ENCODE measurements around the gene PLOD1.
"Not testable (repeated sequence)": the region's sequence is repeated elsewhere in the genome, so short reads cannot be mapped to it uniquely, and the experiment has no call there.

Gene PLOD1

GRCh38 chr1:12007204-12007603, 72.7 kb downstream of the PLOD1 start:
- H3K4me3 ChIP-seq (ENCODE audit: low read depth, low read length) = no peak overlapping the region
- no peak for DNase-seq (ENCODE audit: low read depth)
- TF ChIP-seq CTCF (IDR thresholded peaks at IDR 0.05; ENCODE audit: low read depth, low read length) = no peak
- no peak for TF ChIP-seq POLR2A (IDR thresholded peaks at IDR 0.05; ENCODE audit: extremely low read depth, insufficient read length)
- no peak for TF ChIP-seq MAX (IDR thresholded peaks at IDR 0.05; ENCODE audit: low read depth, low read length)
- no peak for TF ChIP-seq MYC (IDR thresholded peaks at IDR 0.05; ENCODE audit: low read depth, low read length)

GRCh38 chr1:12008355-12008754, 73.8 kb downstream of the PLOD1 start:
- not testable (repeated sequence) for H3K4me3 ChIP-seq (ENCODE audit: low read depth, low read length); DNase-seq (ENCODE audit: low read depth)

GRCh38 chr1:12009318-12009947, 74.9 kb downstream of the PLOD1 start:
- no peak overlapping the region for H3K4me3 ChIP-seq (ENCODE audit: low read depth, low read length)
- no peak for DNase-seq (ENCODE audit: low read depth)
- TF ChIP-seq CTCF (IDR thresholded peaks at IDR 0.05; ENCODE audit: low read depth, low read length) = no peak

- DNase-seq (ENCODE audit: low read depth) = no peak
- TF ChIP-seq MAX (IDR thresholded peaks at IDR 0.05; ENCODE audit: low read depth, low read length) = no peak
- TF ChIP-seq MYC (IDR thresholded peaks at IDR 0.05; ENCODE audit: low read depth, low read length) = no peak
- TF ChIP-seq CTCF (IDR thresholded peaks at IDR 0.05; ENCODE audit: low read depth, low read length) = no peak
- no peak for TF ChIP-seq POLR2A (IDR thresholded peaks at IDR 0.05; ENCODE audit: extremely low read depth, insufficient read length)
Observed at GRCh38 chr1:12010746-12011570, 76.4 kb downstream of the PLOD1 start.

GRCh38 chr1:12011998-12012397, 77.5 kb downstream of the PLOD1 start:
- H3K4me3 ChIP-seq (ENCODE audit: low read depth, low read length) = no peak overlapping the region
- no peak for DNase-seq (ENCODE audit: low read depth)
- no peak for TF ChIP-seq CTCF (IDR thresholded peaks at IDR 0.05; ENCODE audit: low read depth, low read length)

More at GRCh38 chr1:12010746-12011570, 76.4 kb downstream of the PLOD1 start:
- no peak overlapping the region for H3K4me3 ChIP-seq (ENCODE audit: low read depth, low read length)

GRCh38 chr1:12012560-12013316, 78.2 kb downstream of the PLOD1 start:
- no peak for TF ChIP-seq MAX (IDR thresholded peaks at IDR 0.05; ENCODE audit: low read depth, low read length)
- TF ChIP-seq CTCF (IDR thresholded peaks at IDR 0.05; ENCODE audit: low read depth, low read length) = no peak
- TF ChIP-seq MYC (IDR thresholded peaks at IDR 0.05; ENCODE audit: low read depth, low read length) = no peak
- TF ChIP-seq POLR2A (IDR thresholded peaks at IDR 0.05; ENCODE audit: extremely low read depth, insufficient read length) = no peak
- H3K4me3 ChIP-seq (ENCODE audit: low read depth, low read length) = no peak overlapping the region
- DNase-seq (ENCODE audit: low read depth) = no peak
